OCI-LY1 (cell line): Measurements from ENCODE around the gene ST6GAL1.
A peak's percentile ranks its signal among the peaks of the same experiment; 100 is the strongest.

Source experiments
- H2AFZ ChIP-seq: fragments of 200-600 bp; sonication (generic), shearing (Covaris generic); 2 replicates; pipeline ENCODE4 v1.6.0; 2014; ENCODE audit warnings: antibody characterized with exemption, mild to moderate bottlenecking, low read length
- H3F3A ChIP-seq: fragments of 200-600 bp; sonication (generic), shearing (Covaris generic); 2 replicates; pipeline ENCODE4 v1.6.0; 2014; ENCODE audit warnings: mild to moderate bottlenecking, antibody characterized with exemption, low read length, moderate library complexity; ENCODE audit not compliant: insufficient read depth
- H3K27ac ChIP-seq: fragments of 200-600 bp; sonication (generic); 2 replicates; pipeline ENCODE4 v1.5.1; 2014; ENCODE audit warnings: low read length, mixed run types, mild to moderate bottlenecking, low read depth; ENCODE audit not compliant: poor library complexity, severe bottlenecking
- H3K27me3 ChIP-seq: fragments of 200-600 bp; sonication (generic); 2 replicates; pipeline ENCODE4 v1.6.0; 2014; ENCODE audit warnings: antibody characterized with exemption, mild to moderate bottlenecking, low read length, moderate library complexity; ENCODE audit not compliant: insufficient read depth
- H3K36me3 ChIP-seq: fragments of 200-600 bp; sonication (generic); 2 replicates; pipeline ENCODE4 v1.6.1; 2014; ENCODE audit warnings: mild to moderate bottlenecking, antibody characterized with exemption, low read length, moderate library complexity, mixed read lengths; ENCODE audit not compliant: insufficient read depth
- H3K4me1 ChIP-seq: fragments of 200-600 bp; sonication (generic); 2 replicates; pipeline ENCODE4 v1.5.1; 2014; ENCODE audit warnings: mild to moderate bottlenecking, low read length, moderate library complexity; ENCODE audit not compliant: insufficient read depth, severe bottlenecking
- H3K4me2 ChIP-seq: fragments of 200-600 bp; sonication (generic), shearing (Covaris generic); 2 replicates; pipeline ENCODE4 v1.6.1; 2014; ENCODE audit warnings: low read length
- H3K4me3 ChIP-seq: fragments of 200-600 bp; sonication (generic); 2 replicates; pipeline ENCODE4 v1.5.1; 2014; ENCODE audit warnings: low read length, low read depth, mild to moderate bottlenecking, mixed read lengths; ENCODE audit not compliant: poor library complexity, severe bottlenecking
- H3K79me2 ChIP-seq: fragments of 200-600 bp; shearing (Covaris generic); 2 replicates; pipeline ENCODE4 v1.6.1; 2016; ENCODE audit warnings: mixed run types, low read length, mixed read lengths; ENCODE audit not compliant: insufficient read depth
- H3K9ac ChIP-seq: fragments of 200-600 bp; sonication (generic), shearing (Covaris generic); 2 replicates; pipeline ENCODE4 v1.6.1; 2014; ENCODE audit warnings: mild to moderate bottlenecking, low read length, mixed read lengths
- H3K9me2 ChIP-seq: fragments of 200-600 bp; sonication (generic), shearing (Covaris generic); 2 replicates; pipeline ENCODE4 v1.6.1; 2014; ENCODE audit warnings: low read depth, mild to moderate bottlenecking, low read length, mixed read lengths
- H3K9me3 ChIP-seq: fragments of 200-600 bp; shearing (Covaris generic); 2 replicates; pipeline ENCODE4 v1.6.1; 2014; ENCODE audit warnings: low read length, mixed read lengths
- H4K20me1 ChIP-seq: fragments of 200-600 bp; sonication (generic), shearing (Covaris generic); 2 replicates; pipeline ENCODE4 v1.6.0; 2016; ENCODE audit warnings: mild to moderate bottlenecking, low read length; ENCODE audit not compliant: insufficient read depth
- CTCF ChIP-seq: fragments of 200-600 bp; sonication (generic), shearing (Covaris generic); IDR thresholded peaks from 2 replicates; pipeline ENCODE4 v1.5.1; 2017; ENCODE audit warnings: mild to moderate bottlenecking, antibody characterized with exemption, low read length, moderate library complexity, mixed read lengths
- EZH2 ChIP-seq: fragments of 200-600 bp; sonication (generic), shearing (Covaris generic); IDR thresholded peaks from 2 replicates; pipeline ENCODE4 v1.8.0; 2017; ENCODE audit warnings: borderline replicate concordance, mixed run types, mild to moderate bottlenecking, antibody characterized with exemption, low read length, moderate library complexity, mixed read lengths

Gene ST6GAL1

GRCh38 chr3:187062526-187063177 lies 132.3 kb downstream of the ST6GAL1 start:
- H3K9ac ChIP-seq, result peak overlapping the region; percentile 60; the same call in 1 of the 2 replicates
- H2AFZ ChIP-seq, result no peak overlapping the region
- no peaks in the 10 kb centered on the region for H3K9me2 ChIP-seq
- H3F3A ChIP-seq, result peaks cover 7% of the 10 kb centered on the region; the same call in 1 of the 2 replicates
- H3K27ac ChIP-seq, result peak overlapping the region; percentile 98
- H3K4me2 ChIP-seq, result peak overlapping the region; percentile 47; the same call in 1 of the 2 replicates
- H3K4me1 ChIP-seq, result peaks cover 97% of the 10 kb centered on the region
- H3K79me2 ChIP-seq, result peaks cover 2% of the 10 kb centered on the region; the same call in 1 of the 2 replicates
- no peaks in the 10 kb centered on the region for H3K9me3 ChIP-seq
- no peaks in the 10 kb centered on the region for H3K27me3 ChIP-seq
- no peaks in the 10 kb centered on the region for H4K20me1 ChIP-seq
- no peak overlapping the region for H3K4me3 ChIP-seq
- TF ChIP-seq EZH2 (no peak), CTCF (no peak)
- H3K36me3 ChIP-seq, result peaks cover 76% of the 10 kb centered on the region

GRCh38 chr3:187063286-187064121 lies 133.2 kb downstream of the ST6GAL1 start:
- Histone ChIP-seq H3K4me3 (peak overlapping the region; percentile 35), H3K27ac (peak overlapping the region; percentile 98), H3K9me3 (no peaks in the 10 kb centered on the region), H2AFZ (no peak overlapping the region), H3K36me3 (peaks cover 74% of the 10 kb centered on the region), H3K9me2 (no peaks in the 10 kb centered on the region), H3K4me1 (peaks cover 100% of the 10 kb centered on the region), H3K4me2 (peak overlapping the region; percentile 47), H3K27me3 (no peaks in the 10 kb centered on the region), H3K79me2 (peaks cover 2% of the 10 kb centered on the region; the same call in 1 of the 2 replicates), H3F3A (peaks cover 7% of the 10 kb centered on the region; the same call in 1 of the 2 replicates), H4K20me1 (no peaks in the 10 kb centered on the region), H3K9ac (peak overlapping the region; percentile 60)
- TF ChIP-seq EZH2, result no peak
- TF ChIP-seq CTCF, result no peak

GRCh38 chr3:187064210-187065115 lies 134.1 kb downstream of the ST6GAL1 start:
- Histone ChIP-seq H3K27ac (peak overlapping the region; percentile 98), H3K9ac (peak overlapping the region; percentile 60), H3K4me3 (peak overlapping the region; percentile 35), H3K27me3 (no peaks in the 10 kb centered on the region), H4K20me1 (no peaks in the 10 kb centered on the region), H3K36me3 (peaks cover 73% of the 10 kb centered on the region), H3K79me2 (peaks cover 2% of the 10 kb centered on the region; the same call in 1 of the 2 replicates), H3K4me2 (peak overlapping the region; percentile 47), H3K4me1 (peaks cover 100% of the 10 kb centered on the region), H3K9me3 (no peaks in the 10 kb centered on the region), H3F3A (peaks cover 7% of the 10 kb centered on the region; the same call in 1 of the 2 replicates), H2AFZ (no peak overlapping the region), H3K9me2 (no peaks in the 10 kb centered on the region)
- TF ChIP-seq CTCF (no peak), EZH2 (no peak)
